HepG2 (cell line): ENCODE data around the gene SOCS3.

Experiments used
- CAMTA2 ChIP-seq: sonication (generic); formaldehyde crosslinking; IDR thresholded peaks from 2 replicates; pipeline ENCODE4 v1.4.0; 2020; ENCODE audit warnings: mild to moderate bottlenecking, missing genetic modification reagents, borderline replicate concordance
- NCOA2 ChIP-seq: sonication (generic); formaldehyde crosslinking; IDR thresholded peaks from 2 replicates; pipeline ENCODE4 v1.8.0; 2022; ENCODE audit warnings: inconsistent platforms
- NFIC ChIP-seq: IDR thresholded peaks from 2 replicates; pipeline ENCODE4 v1.6.1; 2012; ENCODE audit warnings: mild to moderate bottlenecking, low read length, inconsistent platforms
- RORA ChIP-seq: sonication (generic); formaldehyde crosslinking; IDR thresholded peaks from 2 replicates; pipeline ENCODE4 v1.5.0; 2020; ENCODE audit warnings: mild to moderate bottlenecking, missing genetic modification reagents, moderate library complexity
- ZBTB7A ChIP-seq: sonication (generic); formaldehyde crosslinking; IDR thresholded peaks from 2 replicates; pipeline ENCODE4 v1.8.0; 2022; ENCODE audit warnings: mild to moderate bottlenecking, missing genetic modification reagents
- ZNF12 ChIP-seq: sonication (generic); formaldehyde crosslinking; IDR thresholded peaks from 2 replicates; pipeline ENCODE4 v1.5.0; 2020; ENCODE audit warnings: missing genetic modification reagents
- ZNF143 ChIP-seq: sonication (generic); formaldehyde crosslinking; IDR thresholded peaks from 2 replicates; pipeline ENCODE4 v1.4.0; 2020; ENCODE audit warnings: missing genetic modification reagents
- ZNF570 ChIP-seq: sonication (generic); formaldehyde crosslinking; IDR thresholded peaks from 2 replicates; pipeline ENCODE4 v1.4.0; 2020; ENCODE audit warnings: mild to moderate bottlenecking, missing genetic modification reagents, borderline replicate concordance
- ZNF737 ChIP-seq: sonication (generic); formaldehyde crosslinking; IDR thresholded peaks from 2 replicates; pipeline ENCODE4 v1.5.0; 2020; ENCODE audit warnings: missing genetic modification reagents, mild to moderate bottlenecking, borderline replicate concordance
- TF ChIP-seq, protein P1 (sequence below): sonication (generic); formaldehyde crosslinking; IDR thresholded peaks from 2 replicates; pipeline ENCODE4 v1.5.0; 2020; ENCODE audit warnings: mild to moderate bottlenecking, missing genetic modification reagents, moderate library complexity

DNA sequence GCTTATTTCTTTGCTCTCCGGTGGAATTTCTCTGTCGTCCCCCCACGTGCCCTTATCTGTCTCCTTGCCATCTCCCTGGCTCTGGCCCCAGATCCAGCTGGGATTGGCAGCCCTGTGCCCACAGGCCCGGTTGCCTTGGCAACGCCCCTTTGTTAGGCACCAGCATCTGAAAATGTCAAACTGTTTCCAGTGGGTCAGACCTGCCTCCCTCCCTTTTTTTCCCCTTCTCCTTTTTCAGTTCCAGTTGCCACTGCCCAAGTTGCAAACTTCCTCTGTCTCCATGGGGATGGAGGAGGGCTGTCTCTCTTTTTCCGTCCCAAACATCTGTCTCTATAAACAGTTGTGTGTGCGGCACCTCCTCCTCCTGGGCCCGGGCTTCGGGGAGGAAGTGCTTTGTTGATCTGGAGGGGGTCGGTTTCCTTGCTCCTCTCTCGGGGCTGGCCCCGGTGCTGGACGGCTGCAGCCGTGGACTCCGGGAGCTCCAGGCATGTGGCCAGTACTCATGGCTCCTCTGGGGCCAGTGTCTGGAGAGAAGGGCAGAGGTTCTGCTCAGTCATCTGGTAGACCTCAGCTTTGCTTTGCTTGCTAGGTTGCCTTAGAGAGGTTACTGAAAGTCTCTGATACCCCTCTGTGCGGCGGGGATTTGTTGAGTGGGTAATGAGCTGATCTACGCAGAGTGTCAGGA lies 35.3 kb downstream of the SOCS3 start:
- TF ChIP-seq CAMTA2 (CRISPR knock-in tag) (no peak), ZBTB7A (CRISPR knock-in tag) (no peak), RORA (CRISPR knock-in tag) (no peak), NFIC (no peak), ZNF570 (CRISPR knock-in tag) (no peak), ZNF143 (CRISPR knock-in tag) (no peak), ZNF12 (no peak), ZNF737 (CRISPR knock-in tag) (no peak), NCOA2 (no peak)
- TF ChIP-seq, protein P1, sequence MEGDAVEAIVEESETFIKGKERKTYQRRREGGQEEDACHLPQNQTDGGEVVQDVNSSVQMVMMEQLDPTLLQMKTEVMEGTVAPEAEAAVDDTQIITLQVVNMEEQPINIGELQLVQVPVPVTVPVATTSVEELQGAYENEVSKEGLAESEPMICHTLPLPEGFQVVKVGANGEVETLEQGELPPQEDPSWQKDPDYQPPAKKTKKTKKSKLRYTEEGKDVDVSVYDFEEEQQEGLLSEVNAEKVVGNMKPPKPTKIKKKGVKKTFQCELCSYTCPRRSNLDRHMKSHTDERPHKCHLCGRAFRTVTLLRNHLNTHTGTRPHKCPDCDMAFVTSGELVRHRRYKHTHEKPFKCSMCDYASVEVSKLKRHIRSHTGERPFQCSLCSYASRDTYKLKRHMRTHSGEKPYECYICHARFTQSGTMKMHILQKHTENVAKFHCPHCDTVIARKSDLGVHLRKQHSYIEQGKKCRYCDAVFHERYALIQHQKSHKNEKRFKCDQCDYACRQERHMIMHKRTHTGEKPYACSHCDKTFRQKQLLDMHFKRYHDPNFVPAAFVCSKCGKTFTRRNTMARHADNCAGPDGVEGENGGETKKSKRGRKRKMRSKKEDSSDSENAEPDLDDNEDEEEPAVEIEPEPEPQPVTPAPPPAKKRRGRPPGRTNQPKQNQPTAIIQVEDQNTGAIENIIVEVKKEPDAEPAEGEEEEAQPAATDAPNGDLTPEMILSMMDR (CRISPR knock-in tag): no peak
